ENCODE measurements around the gene CCL7.

DNA sequence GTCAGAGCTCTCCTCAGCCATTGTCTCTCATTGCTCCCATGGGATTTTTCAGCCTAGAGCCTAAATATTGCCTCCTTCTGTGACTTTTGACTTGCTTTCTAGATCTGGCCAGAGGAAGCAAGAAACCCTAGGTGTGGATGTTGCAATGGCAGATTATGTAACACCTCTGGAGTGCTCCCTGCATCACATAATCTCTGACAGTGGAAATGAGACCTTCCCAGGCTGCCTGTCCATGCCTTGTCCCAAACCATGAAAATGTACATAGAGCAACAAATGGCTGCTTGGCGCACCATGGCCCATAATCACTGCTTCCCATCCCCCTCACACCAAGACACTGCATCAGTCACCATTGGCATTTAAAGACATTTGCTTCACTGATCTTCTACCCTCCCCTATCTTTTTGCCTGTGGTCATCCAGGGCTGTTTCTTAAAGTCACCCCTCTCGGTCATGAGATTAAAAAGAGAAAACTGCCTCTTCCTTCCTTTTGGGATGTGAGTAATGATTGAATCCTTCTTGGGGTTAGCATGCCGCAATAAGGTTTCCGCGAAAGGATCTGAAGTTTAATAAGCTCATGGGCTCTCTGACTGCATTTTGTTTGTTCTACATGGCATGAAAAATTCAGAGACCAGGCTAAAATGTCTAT lies 49.1 kb upstream of the CCL7 start:
- TF ChIP-seq, protein P1, sequence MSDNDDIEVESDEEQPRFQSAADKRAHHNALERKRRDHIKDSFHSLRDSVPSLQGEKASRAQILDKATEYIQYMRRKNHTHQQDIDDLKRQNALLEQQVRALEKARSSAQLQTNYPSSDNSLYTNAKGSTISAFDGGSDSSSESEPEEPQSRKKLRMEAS (IDR thresholded peaks at IDR 0.05), result no peak
- TF ChIP-seq, protein P2, sequence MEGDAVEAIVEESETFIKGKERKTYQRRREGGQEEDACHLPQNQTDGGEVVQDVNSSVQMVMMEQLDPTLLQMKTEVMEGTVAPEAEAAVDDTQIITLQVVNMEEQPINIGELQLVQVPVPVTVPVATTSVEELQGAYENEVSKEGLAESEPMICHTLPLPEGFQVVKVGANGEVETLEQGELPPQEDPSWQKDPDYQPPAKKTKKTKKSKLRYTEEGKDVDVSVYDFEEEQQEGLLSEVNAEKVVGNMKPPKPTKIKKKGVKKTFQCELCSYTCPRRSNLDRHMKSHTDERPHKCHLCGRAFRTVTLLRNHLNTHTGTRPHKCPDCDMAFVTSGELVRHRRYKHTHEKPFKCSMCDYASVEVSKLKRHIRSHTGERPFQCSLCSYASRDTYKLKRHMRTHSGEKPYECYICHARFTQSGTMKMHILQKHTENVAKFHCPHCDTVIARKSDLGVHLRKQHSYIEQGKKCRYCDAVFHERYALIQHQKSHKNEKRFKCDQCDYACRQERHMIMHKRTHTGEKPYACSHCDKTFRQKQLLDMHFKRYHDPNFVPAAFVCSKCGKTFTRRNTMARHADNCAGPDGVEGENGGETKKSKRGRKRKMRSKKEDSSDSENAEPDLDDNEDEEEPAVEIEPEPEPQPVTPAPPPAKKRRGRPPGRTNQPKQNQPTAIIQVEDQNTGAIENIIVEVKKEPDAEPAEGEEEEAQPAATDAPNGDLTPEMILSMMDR (IDR thresholded peaks at IDR 0.05; ENCODE audit: low read depth, low read length, missing input control), result no peak
- TF ChIP-seq, protein P3, sequence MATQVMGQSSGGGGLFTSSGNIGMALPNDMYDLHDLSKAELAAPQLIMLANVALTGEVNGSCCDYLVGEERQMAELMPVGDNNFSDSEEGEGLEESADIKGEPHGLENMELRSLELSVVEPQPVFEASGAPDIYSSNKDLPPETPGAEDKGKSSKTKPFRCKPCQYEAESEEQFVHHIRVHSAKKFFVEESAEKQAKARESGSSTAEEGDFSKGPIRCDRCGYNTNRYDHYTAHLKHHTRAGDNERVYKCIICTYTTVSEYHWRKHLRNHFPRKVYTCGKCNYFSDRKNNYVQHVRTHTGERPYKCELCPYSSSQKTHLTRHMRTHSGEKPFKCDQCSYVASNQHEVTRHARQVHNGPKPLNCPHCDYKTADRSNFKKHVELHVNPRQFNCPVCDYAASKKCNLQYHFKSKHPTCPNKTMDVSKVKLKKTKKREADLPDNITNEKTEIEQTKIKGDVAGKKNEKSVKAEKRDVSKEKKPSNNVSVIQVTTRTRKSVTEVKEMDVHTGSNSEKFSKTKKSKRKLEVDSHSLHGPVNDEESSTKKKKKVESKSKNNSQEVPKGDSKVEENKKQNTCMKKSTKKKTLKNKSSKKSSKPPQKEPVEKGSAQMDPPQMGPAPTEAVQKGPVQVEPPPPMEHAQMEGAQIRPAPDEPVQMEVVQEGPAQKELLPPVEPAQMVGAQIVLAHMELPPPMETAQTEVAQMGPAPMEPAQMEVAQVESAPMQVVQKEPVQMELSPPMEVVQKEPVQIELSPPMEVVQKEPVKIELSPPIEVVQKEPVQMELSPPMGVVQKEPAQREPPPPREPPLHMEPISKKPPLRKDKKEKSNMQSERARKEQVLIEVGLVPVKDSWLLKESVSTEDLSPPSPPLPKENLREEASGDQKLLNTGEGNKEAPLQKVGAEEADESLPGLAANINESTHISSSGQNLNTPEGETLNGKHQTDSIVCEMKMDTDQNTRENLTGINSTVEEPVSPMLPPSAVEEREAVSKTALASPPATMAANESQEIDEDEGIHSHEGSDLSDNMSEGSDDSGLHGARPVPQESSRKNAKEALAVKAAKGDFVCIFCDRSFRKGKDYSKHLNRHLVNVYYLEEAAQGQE (IDR thresholded peaks at IDR 0.05), result no peak
- TF ChIP-seq TAF1 (conservative IDR thresholded peaks at IDR 0.05), result no peak

All from liver (tissue), 3 donors.